NB4 (cell line): ENCODE measurements around the gene EHMT1.

Source experiments
- DNase-seq: peaks from one replicate; pipeline ENCODE4 v3.0.0; 2010; ENCODE audit warnings: low read depth
- H3K4me3 ChIP-seq: one replicate; pipeline ENCODE4 v1.5.1; 2011; ENCODE audit warnings: mild to moderate bottlenecking, low read depth, low read length, moderate library complexity
- MYC ChIP-seq: IDR thresholded peaks from 2 replicates; pipeline ENCODE4 v1.6.1; 2011; ENCODE audit warnings: low read depth, low read length
- POLR2A ChIP-seq: IDR thresholded peaks from 2 replicates; pipeline ENCODE4 v1.6.1; 2011; ENCODE audit warnings: mild to moderate bottlenecking; ENCODE audit not compliant: insufficient read length; ENCODE audit errors: extremely low read depth
- TF ChIP-seq, protein P1 (sequence below): IDR thresholded peaks from one replicate; pipeline ENCODE4 v1.5.1; 2012; ENCODE audit warnings: low read depth, low read length
- TF ChIP-seq, protein P2 (sequence below): IDR thresholded peaks from 2 replicates; pipeline ENCODE4 v1.6.1; 2011; ENCODE audit warnings: low read depth, low read length

Gene EHMT1

DNA sequence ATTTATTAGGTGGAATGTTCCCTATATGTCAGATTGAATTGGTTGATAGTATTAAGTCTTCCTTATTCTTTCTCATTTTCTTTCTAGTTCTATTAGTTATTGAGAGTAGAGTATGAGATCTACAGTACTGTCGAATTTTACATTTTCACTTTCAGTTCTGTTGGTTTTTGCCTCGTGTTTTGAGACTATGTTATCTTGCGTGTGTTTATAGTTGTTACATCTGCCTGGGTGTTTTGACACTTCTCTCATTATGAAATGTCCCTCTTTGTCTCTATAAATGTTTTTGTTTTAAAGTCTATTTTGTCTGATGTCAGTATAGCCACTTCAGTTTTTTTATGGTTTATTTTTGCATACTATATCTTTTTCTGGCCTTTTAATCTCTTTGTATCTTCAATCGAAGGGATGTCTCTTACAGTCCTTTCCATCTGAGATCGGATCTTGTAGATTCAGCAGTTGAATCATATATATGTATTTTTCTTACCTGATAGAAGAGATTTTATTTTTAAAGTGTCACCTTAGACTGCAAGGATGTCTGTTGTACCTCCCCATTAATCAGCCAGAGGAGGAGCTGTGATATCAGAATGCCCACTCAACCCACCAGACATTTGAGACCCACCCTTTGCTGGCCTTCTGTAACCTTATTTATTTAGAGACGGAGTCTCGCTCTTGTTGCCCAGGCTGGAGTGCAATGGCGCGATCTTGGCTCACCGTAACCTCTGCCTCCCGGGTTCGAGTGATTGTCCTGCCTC, 20.7 kb downstream of the EHMT1 start:
- H3K4me3 ChIP-seq, result no peak overlapping the region
- TF ChIP-seq POLR2A (no peak), MYC (no peak)
- TF ChIP-seq, protein P1, sequence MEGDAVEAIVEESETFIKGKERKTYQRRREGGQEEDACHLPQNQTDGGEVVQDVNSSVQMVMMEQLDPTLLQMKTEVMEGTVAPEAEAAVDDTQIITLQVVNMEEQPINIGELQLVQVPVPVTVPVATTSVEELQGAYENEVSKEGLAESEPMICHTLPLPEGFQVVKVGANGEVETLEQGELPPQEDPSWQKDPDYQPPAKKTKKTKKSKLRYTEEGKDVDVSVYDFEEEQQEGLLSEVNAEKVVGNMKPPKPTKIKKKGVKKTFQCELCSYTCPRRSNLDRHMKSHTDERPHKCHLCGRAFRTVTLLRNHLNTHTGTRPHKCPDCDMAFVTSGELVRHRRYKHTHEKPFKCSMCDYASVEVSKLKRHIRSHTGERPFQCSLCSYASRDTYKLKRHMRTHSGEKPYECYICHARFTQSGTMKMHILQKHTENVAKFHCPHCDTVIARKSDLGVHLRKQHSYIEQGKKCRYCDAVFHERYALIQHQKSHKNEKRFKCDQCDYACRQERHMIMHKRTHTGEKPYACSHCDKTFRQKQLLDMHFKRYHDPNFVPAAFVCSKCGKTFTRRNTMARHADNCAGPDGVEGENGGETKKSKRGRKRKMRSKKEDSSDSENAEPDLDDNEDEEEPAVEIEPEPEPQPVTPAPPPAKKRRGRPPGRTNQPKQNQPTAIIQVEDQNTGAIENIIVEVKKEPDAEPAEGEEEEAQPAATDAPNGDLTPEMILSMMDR, result no peak
- TF ChIP-seq, protein P2, sequence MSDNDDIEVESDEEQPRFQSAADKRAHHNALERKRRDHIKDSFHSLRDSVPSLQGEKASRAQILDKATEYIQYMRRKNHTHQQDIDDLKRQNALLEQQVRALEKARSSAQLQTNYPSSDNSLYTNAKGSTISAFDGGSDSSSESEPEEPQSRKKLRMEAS, result no peak
- no peak for DNase-seq

DNA sequence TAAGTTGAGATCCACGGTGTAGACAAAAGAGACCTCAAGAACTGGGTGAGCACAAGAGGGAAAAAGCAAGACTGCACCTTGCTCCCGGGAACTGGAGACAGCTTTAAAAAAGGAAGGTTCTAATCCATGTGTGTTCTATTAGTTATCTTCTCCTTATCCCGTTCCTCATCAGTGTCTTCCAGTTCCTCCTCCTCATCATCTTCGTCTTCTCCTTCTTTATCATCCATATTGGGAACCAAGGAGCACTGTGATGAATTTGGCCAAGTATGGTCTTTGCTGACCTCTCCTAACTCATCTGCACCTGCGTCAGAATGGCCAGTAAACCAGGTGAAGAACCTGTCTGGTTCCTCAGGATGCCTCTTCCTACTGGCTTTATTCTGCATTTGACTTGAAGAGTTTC, 22.1 kb downstream of the EHMT1 start:
- TF ChIP-seq MYC (no peak), POLR2A (no peak)
- TF ChIP-seq, protein P1, result no peak
- TF ChIP-seq, protein P2, result no peak
- DNase-seq, result no peak

DNA sequence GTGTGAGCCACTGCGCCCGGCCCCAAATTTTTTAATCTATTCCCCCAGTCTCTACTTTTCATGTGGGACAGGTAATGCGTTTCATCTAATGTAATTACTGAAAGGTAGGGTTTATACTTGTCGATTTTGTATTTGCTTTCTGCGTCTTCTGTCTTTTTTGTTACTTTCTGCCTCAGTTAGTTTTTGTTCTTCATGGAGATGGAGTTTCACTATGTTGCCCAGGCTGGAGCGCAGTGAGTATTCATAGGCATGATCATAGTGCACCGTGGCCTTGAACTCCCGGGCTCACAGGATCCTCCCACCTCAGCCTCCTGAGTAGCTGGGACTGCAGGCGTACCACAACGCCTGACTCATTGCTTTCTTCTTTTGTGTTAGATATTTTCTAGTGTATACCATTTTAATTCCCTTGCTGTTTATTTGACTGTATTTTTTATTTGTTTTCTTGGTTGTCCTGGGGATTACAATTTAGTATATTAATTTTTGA, 23.4 kb downstream of the EHMT1 start:
- no peak overlapping the region for H3K4me3 ChIP-seq
- TF ChIP-seq, protein P2, result no peak
- TF ChIP-seq MYC (no peak), POLR2A (no peak)
- TF ChIP-seq, protein P1, result no peak
- no peak for DNase-seq

More for the DNA sequence above, 22.1 kb downstream of the EHMT1 start:
- no peak overlapping the region for H3K4me3 ChIP-seq

DNA sequence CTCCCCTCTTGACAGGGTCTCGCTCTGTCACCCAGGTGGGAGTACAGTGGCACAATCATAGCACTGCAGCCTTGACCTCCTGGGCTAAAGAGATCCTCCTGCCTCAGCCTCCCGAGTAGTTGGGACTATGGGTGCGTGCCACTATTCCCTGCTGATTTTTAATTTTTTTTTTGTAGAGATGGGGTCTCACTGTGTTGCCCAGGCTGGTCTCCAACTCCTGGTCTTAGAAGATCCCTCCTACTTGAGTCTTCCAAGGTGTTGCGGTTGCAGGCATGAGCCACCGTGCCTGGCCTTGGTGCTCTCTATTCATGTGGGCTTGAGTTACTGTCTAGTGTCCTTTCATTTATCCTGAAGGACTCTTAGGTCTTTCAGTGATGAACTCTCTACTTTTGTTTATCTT, 24.1 kb downstream of the EHMT1 start:
- TF ChIP-seq MYC, result no peak
- TF ChIP-seq, protein P1, result no peak
- TF ChIP-seq, protein P2, result no peak
- TF ChIP-seq POLR2A, result no peak
- H3K4me3 ChIP-seq, result no peak overlapping the region
- DNase-seq, result no peak

DNA sequence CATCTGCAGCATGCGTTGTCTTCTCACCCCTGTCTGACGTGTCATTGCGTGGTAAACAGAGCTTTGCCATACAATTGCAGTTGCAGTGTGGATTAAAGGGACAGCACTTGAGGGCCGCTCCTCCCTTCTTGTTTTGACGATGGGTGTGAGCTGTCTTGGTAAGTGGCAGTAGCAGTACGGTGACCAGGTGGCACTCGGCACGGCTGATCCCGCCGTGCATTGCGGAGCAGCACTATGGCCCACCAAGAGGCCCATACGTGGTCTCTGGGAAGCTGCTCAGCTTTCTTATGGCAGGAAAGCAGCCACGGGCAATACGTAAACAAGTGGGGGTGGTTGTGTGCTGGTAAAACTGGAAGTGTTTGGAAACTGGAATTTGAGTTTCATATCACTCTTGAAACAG, 25.1 kb downstream of the EHMT1 start:
- no peak overlapping the region for H3K4me3 ChIP-seq
- TF ChIP-seq, protein P2, result no peak
- TF ChIP-seq MYC (no peak), POLR2A (no peak)
- TF ChIP-seq, protein P1, result no peak
- no peak for DNase-seq
